ENCODE results near the gene APOB.

APOB gene

GRCh38 chr2:21022792-21023367 is 21.0 kb downstream of the APOB start:
- TF ChIP-seq GATA1 (IDR thresholded peaks at IDR 0.05; ENCODE audit: low read depth, low read length) (no peak), POLR2A (IDR thresholded peaks at IDR 0.05; ENCODE audit: low read length) (no peak)
- DNase-seq = no peak

- no peak for DNase-seq
- no peak for TF ChIP-seq GATA1 (IDR thresholded peaks at IDR 0.05; ENCODE audit: low read depth, low read length)
- TF ChIP-seq POLR2A (IDR thresholded peaks at IDR 0.05; ENCODE audit: low read length) = no peak
Measured at GRCh38 chr2:21021430-21021829, 22.4 kb downstream of the APOB start.

- DNase-seq = no peak
- TF ChIP-seq POLR2A (IDR thresholded peaks at IDR 0.05; ENCODE audit: low read length) (no peak), GATA1 (IDR thresholded peaks at IDR 0.05; ENCODE audit: low read depth, low read length) (no peak)
Measured at GRCh38 chr2:21020668-21021288, 23.1 kb downstream of the APOB start.

- TF ChIP-seq POLR2A (IDR thresholded peaks at IDR 0.05; ENCODE audit: low read length) (no peak), GATA1 (IDR thresholded peaks at IDR 0.05; ENCODE audit: low read depth, low read length) (no peak)
- no peak for DNase-seq
Measured at GRCh38 chr2:21020031-21020667, 23.7 kb downstream of the APOB start.

GRCh38 chr2:21019678-21020021 is 24.2 kb downstream of the APOB start:
- TF ChIP-seq POLR2A (IDR thresholded peaks at IDR 0.05; ENCODE audit: low read length) = no peak
- TF ChIP-seq GATA1 (IDR thresholded peaks at IDR 0.05; ENCODE audit: low read depth, low read length) = no peak
- no peak for DNase-seq

- no peak for TF ChIP-seq GATA1 (IDR thresholded peaks at IDR 0.05; ENCODE audit: low read depth, low read length)
- TF ChIP-seq POLR2A (IDR thresholded peaks at IDR 0.05; ENCODE audit: low read length) = no peak
- DNase-seq = no peak
Measured at GRCh38 chr2:21019000-21019677, 24.7 kb downstream of the APOB start.

- no peak for DNase-seq
- TF ChIP-seq GATA1 (IDR thresholded peaks at IDR 0.05; ENCODE audit: low read depth, low read length) (no peak), POLR2A (IDR thresholded peaks at IDR 0.05; ENCODE audit: low read length) (no peak)
Measured at GRCh38 chr2:21018290-21018689, 25.6 kb downstream of the APOB start.

- TF ChIP-seq GATA1 (IDR thresholded peaks at IDR 0.05; ENCODE audit: low read depth, low read length) (no peak), POLR2A (IDR thresholded peaks at IDR 0.05; ENCODE audit: low read length) (no peak)
- DNase-seq = no peak
Measured at GRCh38 chr2:21017748-21018276, 26.1 kb downstream of the APOB start.

GRCh38 chr2:21015281-21015645 is 28.6 kb downstream of the APOB start:
- TF ChIP-seq GATA1 (IDR thresholded peaks at IDR 0.05; ENCODE audit: low read depth, low read length) = no peak
- TF ChIP-seq POLR2A (IDR thresholded peaks at IDR 0.05; ENCODE audit: low read length) = no peak
- no peak for DNase-seq

- DNase-seq = no peak
- TF ChIP-seq POLR2A (IDR thresholded peaks at IDR 0.05; ENCODE audit: low read length) (no peak), GATA1 (IDR thresholded peaks at IDR 0.05; ENCODE audit: low read depth, low read length) (no peak)
Measured at GRCh38 chr2:21014364-21015280, 29.3 kb downstream of the APOB start.

- no peak for DNase-seq
- TF ChIP-seq POLR2A (IDR thresholded peaks at IDR 0.05; ENCODE audit: low read length) (no peak), GATA1 (IDR thresholded peaks at IDR 0.05; ENCODE audit: low read depth, low read length) (no peak)
Measured at GRCh38 chr2:21013043-21013816, 30.6 kb downstream of the APOB start.

GRCh38 chr2:21012557-21012937 is 31.3 kb downstream of the APOB start:
- no peak for DNase-seq
- TF ChIP-seq GATA1 (IDR thresholded peaks at IDR 0.05; ENCODE audit: low read depth, low read length) (no peak), POLR2A (IDR thresholded peaks at IDR 0.05; ENCODE audit: low read length) (no peak)
